ENCODE measurements around the gene DAND5. TPM values are rescaled to one million over a fixed set of nuclear protein-coding genes. Genes with fewer than 3 reads are reported as not detected.
A peak's percentile ranks its signal among the peaks of the same experiment; 100 is the strongest.

DAND5 gene
- total RNA-seq, 1 experiment from 2014 or later = 0.21 TPM

- CTCF ChIA-PET = interaction anchor here (0.8 kb wide), 1 partner anchor 38 kb away, joined by 3 read pairs; no protein-coding TSS in a partner anchor
These were observed 53.7 kb downstream of the DAND5 start for GRCh38 chr19:13022859-13023636.

GRCh38 chr19:13023656-13024055 is 54.3 kb downstream of the DAND5 start:
- no TSS peak for BruUV-seq (replicated peaks)
- H3K27me3 Mint-ChIP-seq (ENCODE audit: unreplicated experiment) = no peaks in the 10 kb centered on the region
- H3K9me3 Mint-ChIP-seq (ENCODE audit: low read depth, unreplicated experiment) = no peaks in the 10 kb centered on the region
- H3K36me3 Mint-ChIP-seq (ENCODE audit: insufficient read depth, unreplicated experiment) = peaks cover 7% of the 10 kb centered on the region
- DNase-seq = no peak
- intact Hi-C loops (cut with micrococcal nuclease; ENCODE audit: unreplicated experiment) = no loop called here
- TF ChIP-seq, protein P1, sequence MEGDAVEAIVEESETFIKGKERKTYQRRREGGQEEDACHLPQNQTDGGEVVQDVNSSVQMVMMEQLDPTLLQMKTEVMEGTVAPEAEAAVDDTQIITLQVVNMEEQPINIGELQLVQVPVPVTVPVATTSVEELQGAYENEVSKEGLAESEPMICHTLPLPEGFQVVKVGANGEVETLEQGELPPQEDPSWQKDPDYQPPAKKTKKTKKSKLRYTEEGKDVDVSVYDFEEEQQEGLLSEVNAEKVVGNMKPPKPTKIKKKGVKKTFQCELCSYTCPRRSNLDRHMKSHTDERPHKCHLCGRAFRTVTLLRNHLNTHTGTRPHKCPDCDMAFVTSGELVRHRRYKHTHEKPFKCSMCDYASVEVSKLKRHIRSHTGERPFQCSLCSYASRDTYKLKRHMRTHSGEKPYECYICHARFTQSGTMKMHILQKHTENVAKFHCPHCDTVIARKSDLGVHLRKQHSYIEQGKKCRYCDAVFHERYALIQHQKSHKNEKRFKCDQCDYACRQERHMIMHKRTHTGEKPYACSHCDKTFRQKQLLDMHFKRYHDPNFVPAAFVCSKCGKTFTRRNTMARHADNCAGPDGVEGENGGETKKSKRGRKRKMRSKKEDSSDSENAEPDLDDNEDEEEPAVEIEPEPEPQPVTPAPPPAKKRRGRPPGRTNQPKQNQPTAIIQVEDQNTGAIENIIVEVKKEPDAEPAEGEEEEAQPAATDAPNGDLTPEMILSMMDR (IDR thresholded peaks at IDR 0.05; ENCODE audit: unreplicated experiment) = no peak
- peak overlapping the region; percentile 12 for H3K4me3 Mint-ChIP-seq (ENCODE audit: low read depth, unreplicated experiment)
- CTCF ChIA-PET = no interaction called here
- peaks cover 27% of the 10 kb centered on the region for H3K4me1 Mint-ChIP-seq (ENCODE audit: low read depth, unreplicated experiment)
- H3K27ac Mint-ChIP-seq (ENCODE audit: unreplicated experiment) = no peak overlapping the region

More at GRCh38 chr19:13022859-13023636, 53.7 kb downstream of the DAND5 start:
- intact Hi-C loops (cut with micrococcal nuclease; ENCODE audit: unreplicated experiment) = no loop called here
- Mint-ChIP-seq H3K9me3 (ENCODE audit: low read depth, unreplicated experiment) (no peaks in the 10 kb centered on the region), H3K4me1 (ENCODE audit: low read depth, unreplicated experiment) (peaks cover 27% of the 10 kb centered on the region), H3K27me3 (ENCODE audit: unreplicated experiment) (no peaks in the 10 kb centered on the region), H3K4me3 (ENCODE audit: low read depth, unreplicated experiment) (peak overlapping the region; percentile 12), H3K27ac (ENCODE audit: unreplicated experiment) (no peak overlapping the region), H3K36me3 (ENCODE audit: insufficient read depth, unreplicated experiment) (peaks cover 7% of the 10 kb centered on the region)
- TF ChIP-seq, protein P1 (IDR thresholded peaks at IDR 0.05; ENCODE audit: unreplicated experiment) = no peak
- no TSS peak for BruUV-seq (replicated peaks)
- no peak for DNase-seq

Small RNAs within 50 kb of the gene (microRNA-seq; reads per million reads assigned to microRNA genes)
- gene MIR5695 (not detected), gene MIR6515 (1.4 reads per million)

Other genes with a start within 250 kb of the DAND5 start
- gene TNPO2, start 245.6 kb upstream of the DAND5 start, total RNA-seq (2022) = 67.0 and 87.6 TPM in 2 replicates
- 124 and 128 TPM in 2 replicates for gene TRIR, start 234.9 kb upstream of the DAND5 start, total RNA-seq (2022)
- gene GET3, start 232.1 kb upstream of the DAND5 start, total RNA-seq (2022) = 52.2 and 53.8 TPM in 2 replicates
- gene BEST2, start 217.8 kb upstream of the DAND5 start, total RNA-seq (2022) = not detected in 2 replicates
- gene HOOK2, start 194.0 kb upstream of the DAND5 start, total RNA-seq (2022) = 69.0 and 70.7 TPM in 2 replicates
- 113 and 116 TPM in 2 replicates for gene JUNB, start 178.1 kb upstream of the DAND5 start, total RNA-seq (2022)
- 121 and 135 TPM in 2 replicates for gene PRDX2, start 167.8 kb upstream of the DAND5 start, total RNA-seq (2022)
- gene THSD8, start 167.5 kb upstream of the DAND5 start, total RNA-seq (2022) = 14.0 and 16.1 TPM in 2 replicates
- 30.6 and 41.6 TPM in 2 replicates for gene RNASEH2A, start 163.0 kb upstream of the DAND5 start, total RNA-seq (2022)
- gene RTBDN, start 135.0 kb upstream of the DAND5 start, total RNA-seq (2022) = not detected in 2 replicates
- 1.3 and 2.6 TPM in 2 replicates for gene MAST1, start 131.1 kb upstream of the DAND5 start, total RNA-seq (2022)
- gene DNASE2, start 88.1 kb upstream of the DAND5 start, total RNA-seq (2022) = 32.7 and 38.4 TPM in 2 replicates
- not detected in 2 replicates for gene KLF1, start 82.4 kb upstream of the DAND5 start, total RNA-seq (2022)
- 23.6 and 26.8 TPM in 2 replicates for gene GCDH, start 78.4 kb upstream of the DAND5 start, total RNA-seq (2022)
- 1.1 TPM in 1 of 2 replicates, not detected in the other for gene SYCE2, start 50.3 kb upstream of the DAND5 start, total RNA-seq (2022)
- 72.8 and 75.5 TPM in 2 replicates for gene FARSA, start 35.9 kb upstream of the DAND5 start, total RNA-seq (2022)
- 680 and 718 TPM in 2 replicates for gene CALR, start 31.0 kb upstream of the DAND5 start, total RNA-seq (2022)
- 101 and 110 TPM in 2 replicates for gene RAD23A, start 23.7 kb upstream of the DAND5 start, total RNA-seq (2022)
- gene GADD45GIP1, start 12.4 kb upstream of the DAND5 start, total RNA-seq (2022) = 20.0 and 21.6 TPM in 2 replicates
- 16.4 and 21.9 TPM in 2 replicates for gene NFIX, start 25.9 kb downstream of the DAND5 start, total RNA-seq (2022)
- gene LYL1, start 133.3 kb downstream of the DAND5 start, total RNA-seq (2022) = 0.32 TPM in 1 of 2 replicates, not detected in the other
- gene TRMT1, start 147.2 kb downstream of the DAND5 start, total RNA-seq (2022) = 36.5 and 40.2 TPM in 2 replicates
- 80.9 and 83.1 TPM in 2 replicates for gene NACC1, start 148.7 kb downstream of the DAND5 start, total RNA-seq (2022)
- gene STX10, start 180.8 kb downstream of the DAND5 start, total RNA-seq (2022) = 52.3 and 52.7 TPM in 2 replicates
- gene IER2, start 180.8 kb downstream of the DAND5 start, total RNA-seq (2022) = 96.3 and 108 TPM in 2 replicates

All from Calu3 (cell line).